ENCODE data around the gene TNNT2.
A peak's percentile ranks its signal among the peaks of the same experiment; 100 is the strongest.

The TNNT2 gene

DNA sequence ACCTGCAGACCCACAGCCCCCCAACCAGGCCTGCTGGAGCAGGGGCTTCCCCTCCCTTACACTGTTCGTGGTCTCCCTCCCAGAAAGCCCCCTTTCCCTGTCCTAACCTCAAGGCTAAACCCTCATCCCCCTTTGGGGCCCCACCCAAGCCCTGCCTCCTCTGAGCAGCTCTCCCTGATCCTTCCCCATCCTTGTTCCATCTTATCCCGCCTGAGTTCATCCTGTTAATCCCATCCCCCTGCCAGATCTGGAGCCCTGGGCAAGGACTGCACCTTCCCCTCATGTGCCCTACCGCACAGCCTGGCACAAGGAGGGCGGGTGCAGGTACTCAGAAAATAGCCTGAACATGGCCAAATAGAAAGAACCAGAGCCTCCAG lies 6.9 kb upstream of the TNNT2 start:
- FAIRE-seq = no peak
- TF ChIP-seq TAF1 (IDR thresholded peaks at IDR 0.05; ENCODE audit: low read depth, low read length) = no peak
- TF ChIP-seq POU2F2 (IDR thresholded peaks at IDR 0.05; ENCODE audit: low read depth, low read length) = no peak
- no peak for TF ChIP-seq POLR2A (IDR thresholded peaks at IDR 0.05; ENCODE audit: low read depth, low read length)
- TF ChIP-seq POLR2AphosphoS5 (IDR thresholded peaks at IDR 0.05; ENCODE audit: low read depth, low read length) = no peak
- TF ChIP-seq PAX5 (IDR thresholded peaks at IDR 0.05; ENCODE audit: insufficient read depth, low read length, severe bottlenecking) = no peak
- TF ChIP-seq SPI1 (IDR thresholded peaks at IDR 0.05; ENCODE audit: low read depth, low read length) = no peak
- DNase-seq (ENCODE audit: insufficient read length, low spot score) = no peak

GRCh38 chr1:201383647-201384405 lies 6.3 kb upstream of the TNNT2 start:
- DNase-seq (ENCODE audit: insufficient read length, low spot score) = no peak
- no peak for FAIRE-seq
- TF ChIP-seq TAF1 (IDR thresholded peaks at IDR 0.05; ENCODE audit: low read depth, low read length) = no peak
- TF ChIP-seq POLR2A (IDR thresholded peaks at IDR 0.05; ENCODE audit: low read depth, low read length) = no peak
- TF ChIP-seq POLR2AphosphoS5 (IDR thresholded peaks at IDR 0.05; ENCODE audit: low read depth, low read length) = no peak

DNA sequence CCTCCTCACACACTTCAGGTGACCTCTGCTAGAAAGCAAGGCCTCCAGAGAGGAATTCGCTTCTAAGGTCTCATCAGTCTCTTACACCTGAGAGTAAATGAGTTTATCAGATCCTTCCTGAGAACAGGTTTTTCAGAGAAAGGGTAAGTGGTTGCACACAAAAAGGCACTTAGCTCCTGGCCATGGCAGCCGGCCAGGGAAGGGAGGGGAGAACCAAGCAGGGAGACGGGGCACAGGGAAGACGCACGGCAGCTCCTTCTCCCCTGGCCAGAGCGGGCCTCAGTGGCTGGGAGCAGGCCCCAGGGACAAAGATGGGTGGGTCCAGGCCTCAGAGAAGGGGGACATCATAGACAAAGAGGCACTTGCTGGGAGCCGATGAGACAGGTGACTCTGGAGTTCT lies 3.6 kb upstream of the TNNT2 start:
- FAIRE-seq = no peak
- TF ChIP-seq POLR2A (IDR thresholded peaks at IDR 0.05; ENCODE audit: low read depth, low read length) (no peak), POLR2AphosphoS5 (IDR thresholded peaks at IDR 0.05; ENCODE audit: low read depth, low read length) (no peak), PAX5 (IDR thresholded peaks at IDR 0.05; ENCODE audit: insufficient read depth, low read length, severe bottlenecking) (no peak), POU2F2 (IDR thresholded peaks at IDR 0.05; ENCODE audit: low read depth, low read length) (no peak), SPI1 (IDR thresholded peaks at IDR 0.05; ENCODE audit: low read depth, low read length) (no peak), TAF1 (IDR thresholded peaks at IDR 0.05; ENCODE audit: low read depth, low read length) (no peak)
- no peak for DNase-seq (ENCODE audit: insufficient read length, low spot score)

DNA sequence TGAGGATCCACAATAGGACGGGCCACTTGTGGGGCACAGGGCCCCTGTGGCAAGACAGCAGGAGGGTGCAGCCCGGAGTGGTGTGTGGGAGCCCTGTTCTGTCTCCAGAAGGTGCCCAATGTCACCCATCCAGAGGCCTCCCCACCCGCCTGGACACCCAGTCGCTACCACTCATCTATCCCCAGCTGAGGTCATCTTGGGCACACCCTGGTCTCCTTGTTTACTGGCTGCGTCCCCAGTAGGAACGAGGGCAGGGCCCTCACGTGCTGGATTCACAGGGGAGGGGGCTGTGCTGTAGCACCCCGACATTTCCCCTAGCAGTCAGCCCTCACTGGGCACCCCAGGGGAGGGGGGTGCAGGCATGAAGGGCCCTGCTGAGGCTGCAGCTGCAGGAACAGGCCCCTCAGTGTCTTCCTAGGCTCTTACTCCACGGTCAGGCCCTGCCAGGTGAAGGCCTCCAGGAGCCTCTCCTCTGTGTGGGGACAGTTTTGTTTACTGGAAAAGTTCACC lies 2.3 kb upstream of the TNNT2 start:
- TF ChIP-seq PAX5 (IDR thresholded peaks at IDR 0.05; ENCODE audit: insufficient read depth, low read length, severe bottlenecking) (no peak), POU2F2 (IDR thresholded peaks at IDR 0.05; ENCODE audit: low read depth, low read length) (no peak)
- FAIRE-seq (no peak), DNase-seq (ENCODE audit: insufficient read length, low spot score) (no peak)

- TF ChIP-seq SPI1 (IDR thresholded peaks at IDR 0.05; ENCODE audit: low read depth, low read length) = no peak
- TF ChIP-seq TAF1 (IDR thresholded peaks at IDR 0.05; ENCODE audit: low read depth, low read length) = no peak
- no peak for TF ChIP-seq POU2F2 (IDR thresholded peaks at IDR 0.05; ENCODE audit: low read depth, low read length)
- TF ChIP-seq POLR2A (IDR thresholded peaks at IDR 0.05; ENCODE audit: low read depth, low read length) = no peak
- no peak for TF ChIP-seq POLR2AphosphoS5 (IDR thresholded peaks at IDR 0.05; ENCODE audit: low read depth, low read length)
- no peak for TF ChIP-seq PAX5 (IDR thresholded peaks at IDR 0.05; ENCODE audit: insufficient read depth, low read length, severe bottlenecking)
- no peak for FAIRE-seq
- DNase-seq (ENCODE audit: insufficient read length, low spot score) = no peak
Observed at GRCh38 chr1:201378804-201379203, 1.3 kb upstream of the TNNT2 start.

- no peak for TF ChIP-seq TAF1 (IDR thresholded peaks at IDR 0.05; ENCODE audit: low read depth, low read length)
- TF ChIP-seq PAX5 (IDR thresholded peaks at IDR 0.05; ENCODE audit: insufficient read depth, low read length, severe bottlenecking) = no peak
- no peak for TF ChIP-seq POLR2A (IDR thresholded peaks at IDR 0.05; ENCODE audit: low read depth, low read length)
- TF ChIP-seq POU2F2 (IDR thresholded peaks at IDR 0.05; ENCODE audit: low read depth, low read length) = no peak
- TF ChIP-seq SPI1 (IDR thresholded peaks at IDR 0.05; ENCODE audit: low read depth, low read length) = no peak
- TF ChIP-seq POLR2AphosphoS5 (IDR thresholded peaks at IDR 0.05; ENCODE audit: low read depth, low read length) = no peak
- DNase-seq (ENCODE audit: insufficient read length, low spot score) (peak; percentile 63), FAIRE-seq (no peak)
Observed at GRCh38 chr1:201376464-201377374, 761 bp downstream of the TNNT2 start.

GRCh38 chr1:201376107-201376463 lies 1.4 kb downstream of the TNNT2 start:
- FAIRE-seq = no peak
- TF ChIP-seq POLR2AphosphoS5 (IDR thresholded peaks at IDR 0.05; ENCODE audit: low read depth, low read length) = no peak
- TF ChIP-seq PAX5 (IDR thresholded peaks at IDR 0.05; ENCODE audit: insufficient read depth, low read length, severe bottlenecking) = no peak
- no peak for TF ChIP-seq POLR2A (IDR thresholded peaks at IDR 0.05; ENCODE audit: low read depth, low read length)
- TF ChIP-seq POU2F2 (IDR thresholded peaks at IDR 0.05; ENCODE audit: low read depth, low read length) = no peak
- TF ChIP-seq TAF1 (IDR thresholded peaks at IDR 0.05; ENCODE audit: low read depth, low read length) = no peak
- TF ChIP-seq SPI1 (IDR thresholded peaks at IDR 0.05; ENCODE audit: low read depth, low read length) = no peak
- no peak for DNase-seq (ENCODE audit: insufficient read length, low spot score)

DNA sequence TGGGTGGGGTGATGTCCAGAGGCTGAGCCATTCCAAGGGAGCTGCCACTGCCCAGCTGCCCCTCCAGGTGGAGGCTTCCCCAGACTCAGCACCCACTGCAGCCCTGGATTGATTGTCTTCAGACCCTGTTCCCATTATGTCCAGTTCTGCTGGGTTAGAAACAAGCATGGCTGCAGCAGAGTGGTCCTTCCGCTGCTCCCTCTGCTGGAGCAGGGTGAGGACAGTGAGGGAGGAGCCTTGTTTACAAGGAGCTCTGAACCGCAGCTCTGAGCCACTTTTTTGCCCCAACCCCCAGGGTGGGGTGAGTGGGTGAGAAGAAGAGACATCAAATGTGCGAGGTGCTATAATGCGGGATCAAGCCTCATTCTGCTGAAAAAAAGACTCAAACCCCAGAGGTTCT lies 2.3 kb downstream of the TNNT2 start:
- no peak for DNase-seq (ENCODE audit: insufficient read length, low spot score)
- FAIRE-seq = no peak
- TF ChIP-seq PAX5 (IDR thresholded peaks at IDR 0.05; ENCODE audit: insufficient read depth, low read length, severe bottlenecking) (no peak), POLR2AphosphoS5 (IDR thresholded peaks at IDR 0.05; ENCODE audit: low read depth, low read length) (no peak), TAF1 (IDR thresholded peaks at IDR 0.05; ENCODE audit: low read depth, low read length) (no peak)

DNA sequence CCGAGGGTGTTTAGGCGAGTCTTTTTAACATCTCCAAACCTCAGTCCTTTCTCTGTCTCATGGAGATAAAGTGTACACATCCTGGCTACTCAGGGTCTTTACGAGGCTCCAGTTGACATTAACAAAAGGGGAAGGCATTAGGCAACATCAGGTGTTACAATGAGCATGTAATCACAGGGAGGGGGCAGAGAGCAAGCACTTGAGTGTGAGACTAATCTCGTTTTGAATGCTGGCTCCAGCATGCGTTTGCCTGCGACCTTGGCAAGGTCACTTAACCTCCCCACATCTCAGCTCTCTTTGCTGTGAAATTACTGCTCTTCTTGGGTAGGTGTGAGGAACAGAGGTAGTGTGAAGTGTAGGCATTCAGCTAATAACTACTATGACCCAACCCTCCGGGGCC lies 3.1 kb downstream of the TNNT2 start:
- FAIRE-seq (no peak), DNase-seq (ENCODE audit: insufficient read length, low spot score) (no peak)
- no peak for TF ChIP-seq POU2F2 (IDR thresholded peaks at IDR 0.05; ENCODE audit: low read depth, low read length)
- no peak for TF ChIP-seq POLR2A (IDR thresholded peaks at IDR 0.05; ENCODE audit: low read depth, low read length)
- TF ChIP-seq POLR2AphosphoS5 (IDR thresholded peaks at IDR 0.05; ENCODE audit: low read depth, low read length) = no peak
- no peak for TF ChIP-seq SPI1 (IDR thresholded peaks at IDR 0.05; ENCODE audit: low read depth, low read length)
- no peak for TF ChIP-seq PAX5 (IDR thresholded peaks at IDR 0.05; ENCODE audit: insufficient read depth, low read length, severe bottlenecking)
- no peak for TF ChIP-seq TAF1 (IDR thresholded peaks at IDR 0.05; ENCODE audit: low read depth, low read length)
